Measurements from ENCODE around the gene LRRK1.

LRRK1 gene

DNA sequence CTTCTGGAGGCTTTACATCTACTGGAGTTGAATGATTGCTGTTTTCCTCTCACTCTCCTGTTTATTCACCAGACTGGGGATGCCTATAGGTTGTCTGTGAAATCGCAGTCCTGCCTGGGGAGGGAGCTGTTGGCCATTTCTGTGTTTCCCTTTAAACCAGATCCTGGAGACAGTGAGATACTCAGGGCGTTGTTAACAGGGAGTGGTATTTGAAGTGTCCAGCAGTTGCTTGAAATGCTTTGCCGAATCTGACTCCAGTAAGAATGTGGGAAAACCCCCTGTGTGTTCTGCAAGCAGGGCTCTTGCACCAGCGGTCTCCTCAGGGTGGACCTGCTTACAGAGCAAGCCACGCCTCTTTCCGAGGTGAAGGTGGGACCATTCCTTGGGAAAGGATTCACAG, 4.3 kb upstream of the LRRK1 start:
- Histone ChIP-seq H3K9me3 (replicated peaks in 1 of 2; ENCODE audit: control insufficient read depth in 2 of 2, insufficient read depth in 1 of 2, low read depth in 1 of 2, low read length in 2 of 2) (no peaks in the 10 kb centered on the region), H3K4me2 (ENCODE audit: insufficient read depth, low read length, poor library complexity, severe bottlenecking) (no peak overlapping the region), H2BK5ac (ENCODE audit: low read length) (no peak overlapping the region), H3K27ac (replicated peaks; ENCODE audit: low read length) (no peak overlapping the region), H2BK15ac (ENCODE audit: low read length) (no peak overlapping the region), H4K91ac (ENCODE audit: low read depth, low read length, poor library complexity) (no peak overlapping the region), H3K14ac (ENCODE audit: low read length) (no peak overlapping the region), H3K4ac (ENCODE audit: low read length) (no peak overlapping the region), H3K18ac (ENCODE audit: low read length) (no peak overlapping the region), H2BK12ac (ENCODE audit: low read length) (no peak overlapping the region), H2BK120ac (ENCODE audit: low read depth, low read length) (no peak overlapping the region), H2AK5ac (ENCODE audit: low read depth, low read length) (no peak overlapping the region), H3K36me3 (replicated peaks in 1 of 2; ENCODE audit: control insufficient read depth in 2 of 2, insufficient read depth in 2 of 2, low read length in 2 of 2) (no peaks in the 10 kb centered on the region), H3K79me1 (ENCODE audit: low read depth, low read length) (no peaks in the 10 kb centered on the region), H3K23ac (ENCODE audit: low read depth, low read length, poor library complexity) (no peak overlapping the region), H3K27me3 (ENCODE audit: control insufficient read depth in 3 of 3, insufficient read depth in 3 of 3, low read depth in 1 of 3, low read length in 3 of 3) (peaks cover 13 to 56% (median 30%) of the 10 kb centered on the region in 3 experiments), H3K4me3 (ENCODE audit: low read length in 2 of 2) (no peak overlapping the region), H2AFZ (ENCODE audit: low read length) (no peak overlapping the region), H3K9ac (ENCODE audit: low read depth, low read length, poor library complexity) (no peak overlapping the region), H4K8ac (ENCODE audit: low read depth, low read length) (no peak overlapping the region), H3K4me1 (ENCODE audit: control insufficient read depth in 2 of 2, insufficient read depth in 1 of 2, low read depth in 1 of 2, low read length in 2 of 2) (no peaks in the 10 kb centered on the region)
- WGBS, 2 donors (ENCODE audit: extremely low coverage in 2 of 2, insufficient read length in 2 of 2, insufficient replicate concordance in 1 of 2), result no CpG with 5 or more reads among the region's 6 CpGs
- no peak for DNase-seq (ENCODE audit: low spot score)

DNA sequence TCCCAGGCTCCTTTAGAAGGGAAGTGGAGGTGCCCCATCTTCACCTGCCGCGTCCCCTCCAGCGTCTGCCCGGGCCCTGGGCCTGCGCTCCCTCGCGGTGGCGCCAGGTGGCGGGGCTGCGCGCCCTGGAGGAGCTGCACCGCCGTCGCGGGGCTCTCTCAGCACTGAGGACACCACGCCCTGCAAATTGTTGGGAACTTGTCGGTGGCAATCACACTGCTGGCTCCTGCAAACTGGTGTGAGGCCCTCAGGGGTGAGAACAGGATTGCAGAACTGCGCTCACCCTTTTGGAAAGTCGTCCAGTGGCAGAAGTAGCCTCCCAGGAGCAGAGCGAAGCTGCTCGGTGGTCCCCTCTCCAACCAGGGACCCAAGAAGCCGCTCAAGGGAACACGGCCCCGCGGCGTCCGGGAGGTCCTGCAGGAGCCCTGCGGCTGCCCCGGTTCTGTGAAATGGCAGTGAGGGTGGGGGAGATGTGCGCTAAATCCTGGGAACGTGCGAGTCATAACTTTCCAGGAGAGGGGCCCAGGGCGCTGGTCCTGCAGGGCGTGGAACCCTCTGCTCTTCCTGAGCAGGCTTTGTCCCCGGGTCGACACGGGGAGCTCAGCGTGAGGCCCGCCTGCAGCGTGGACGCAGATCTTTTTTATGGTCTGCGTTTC, 995 bp upstream of the LRRK1 start:
- H4K91ac ChIP-seq (ENCODE audit: low read depth, low read length, poor library complexity), result no peak overlapping the region
- no peaks in the 10 kb centered on the region for H3K9me3 ChIP-seq (replicated peaks in 1 of 2; ENCODE audit: control insufficient read depth in 2 of 2, insufficient read depth in 1 of 2, low read depth in 1 of 2, low read length in 2 of 2)
- peak overlapping the region; percentile 5 for H2AFZ ChIP-seq (ENCODE audit: low read length)
- no peak overlapping the region for H3K4ac ChIP-seq (ENCODE audit: low read length)
- no peak overlapping the region for H3K18ac ChIP-seq (ENCODE audit: low read length)
- no CpG with 5 or more reads among the region's 42 CpGs for WGBS, 2 donors (ENCODE audit: extremely low coverage in 2 of 2, insufficient read length in 2 of 2, insufficient replicate concordance in 1 of 2)
- peak overlapping the region; percentile 86 for H3K4me2 ChIP-seq (ENCODE audit: insufficient read depth, low read length, poor library complexity, severe bottlenecking)
- no peak overlapping the region for H3K14ac ChIP-seq (ENCODE audit: low read length)
- H2BK15ac ChIP-seq (ENCODE audit: low read length), result no peak overlapping the region
- H2AK5ac ChIP-seq (ENCODE audit: low read depth, low read length), result no peak overlapping the region
- H3K36me3 ChIP-seq (replicated peaks in 1 of 2; ENCODE audit: control insufficient read depth in 2 of 2, insufficient read depth in 2 of 2, low read length in 2 of 2), result no peaks in the 10 kb centered on the region
- no peak overlapping the region for H3K4me3 ChIP-seq (ENCODE audit: low read length in 2 of 2)
- no peak overlapping the region for H2BK12ac ChIP-seq (ENCODE audit: low read length)
- H3K27ac ChIP-seq (replicated peaks; ENCODE audit: low read length), result no peak overlapping the region
- H3K4me1 ChIP-seq (ENCODE audit: control insufficient read depth in 2 of 2, insufficient read depth in 1 of 2, low read depth in 1 of 2, low read length in 2 of 2), result no peaks in the 10 kb centered on the region
- peaks cover 16 to 89% (median 53%) of the 10 kb centered on the region in 3 experiments for H3K27me3 ChIP-seq (ENCODE audit: control insufficient read depth in 3 of 3, insufficient read depth in 3 of 3, low read depth in 1 of 3, low read length in 3 of 3)
- H4K8ac ChIP-seq (ENCODE audit: low read depth, low read length), result no peak overlapping the region
- no peak overlapping the region for H2BK120ac ChIP-seq (ENCODE audit: low read depth, low read length)
- H3K23ac ChIP-seq (ENCODE audit: low read depth, low read length, poor library complexity), result no peak overlapping the region
- no peak overlapping the region for H3K9ac ChIP-seq (ENCODE audit: low read depth, low read length, poor library complexity)
- H2BK5ac ChIP-seq (ENCODE audit: low read length), result no peak overlapping the region
- peak; percentile 59 for DNase-seq (ENCODE audit: low spot score)
- H3K79me1 ChIP-seq (ENCODE audit: low read depth, low read length), result no peaks in the 10 kb centered on the region

DNA sequence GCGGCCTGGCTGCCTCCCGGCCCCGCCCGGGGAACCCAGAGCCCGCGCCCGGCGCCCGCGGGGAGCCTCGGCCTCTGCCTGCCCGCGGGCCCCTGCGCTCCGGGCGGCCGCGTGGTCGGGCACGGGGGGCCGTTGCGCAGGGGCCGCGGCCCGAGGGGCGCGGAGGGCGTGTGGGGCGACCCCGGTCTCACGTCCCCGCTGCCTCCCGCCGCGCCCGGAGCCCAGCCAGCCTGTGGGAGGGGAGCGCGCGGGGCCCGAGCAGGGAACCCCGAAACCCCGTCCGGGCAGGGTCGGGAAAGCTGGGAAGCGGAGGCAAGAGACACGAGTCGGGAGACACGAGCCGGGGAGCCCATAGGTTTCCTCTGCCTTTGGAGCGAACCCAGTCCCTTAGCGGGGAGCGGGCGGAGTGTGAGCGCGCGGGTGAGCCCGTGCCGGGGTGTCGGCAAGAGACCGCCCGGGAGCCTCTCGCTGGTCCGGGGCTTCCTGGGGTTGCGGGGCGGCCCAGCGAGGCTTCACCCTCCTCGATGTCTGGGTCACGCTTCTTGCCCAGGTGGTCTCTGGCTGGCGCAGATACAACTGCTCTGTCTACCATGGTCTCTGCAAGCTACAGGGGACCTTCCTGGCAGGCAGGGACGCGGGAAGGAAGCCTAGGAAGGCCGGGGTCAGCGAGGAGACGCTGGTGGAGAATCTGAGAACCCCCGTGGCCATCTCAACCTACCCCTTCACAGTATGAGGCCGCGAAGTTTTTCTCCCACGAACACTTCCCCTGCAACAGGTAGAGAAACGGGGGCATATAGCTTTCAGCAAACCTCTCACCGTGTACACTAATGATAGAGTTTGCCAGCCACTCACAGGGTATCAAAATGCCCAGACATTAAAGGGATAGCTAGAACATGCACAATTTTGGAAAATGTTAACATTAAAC, 586 bp downstream of the LRRK1 start:
- no peaks in the 10 kb centered on the region for H3K4me1 ChIP-seq (ENCODE audit: control insufficient read depth in 2 of 2, insufficient read depth in 1 of 2, low read depth in 1 of 2, low read length in 2 of 2)
- no peak overlapping the region for H2BK120ac ChIP-seq (ENCODE audit: low read depth, low read length)
- no peak overlapping the region for H2BK5ac ChIP-seq (ENCODE audit: low read length)
- H3K14ac ChIP-seq (ENCODE audit: low read length), result no peak overlapping the region
- no peaks in the 10 kb centered on the region for H3K9me3 ChIP-seq (replicated peaks in 1 of 2; ENCODE audit: control insufficient read depth in 2 of 2, insufficient read depth in 1 of 2, low read depth in 1 of 2, low read length in 2 of 2)
- H3K9ac ChIP-seq (ENCODE audit: low read depth, low read length, poor library complexity), result peak overlapping the region; percentile 65
- H3K36me3 ChIP-seq (replicated peaks in 1 of 2; ENCODE audit: control insufficient read depth in 2 of 2, insufficient read depth in 2 of 2, low read length in 2 of 2), result no peaks in the 10 kb centered on the region
- H3K23ac ChIP-seq (ENCODE audit: low read depth, low read length, poor library complexity), result peak overlapping the region; percentile 61
- H2BK15ac ChIP-seq (ENCODE audit: low read length), result no peak overlapping the region
- no peak overlapping the region for H3K4ac ChIP-seq (ENCODE audit: low read length)
- H2BK12ac ChIP-seq (ENCODE audit: low read length), result no peak overlapping the region
- no peak overlapping the region for H3K27ac ChIP-seq (replicated peaks; ENCODE audit: low read length)
- peak overlapping the region in 1 of 2 donors; percentile 77 for H3K4me3 ChIP-seq (ENCODE audit: low read length in 2 of 2)
- no CpG with 5 or more reads among the region's 80 CpGs for whole genome bisulfite sequencing, 2 donors (ENCODE audit: extremely low coverage in 2 of 2, insufficient read length in 2 of 2, insufficient replicate concordance in 1 of 2)
- H3K27me3 ChIP-seq (ENCODE audit: control insufficient read depth in 3 of 3, insufficient read depth in 3 of 3, low read depth in 1 of 3, low read length in 3 of 3), result peaks cover 16 to 93% (median 53%) of the 10 kb centered on the region in 3 experiments
- no peak overlapping the region for H3K18ac ChIP-seq (ENCODE audit: low read length)
- no peaks in the 10 kb centered on the region for H3K79me1 ChIP-seq (ENCODE audit: low read depth, low read length)
- H4K8ac ChIP-seq (ENCODE audit: low read depth, low read length), result no peak overlapping the region
- H3K4me2 ChIP-seq (ENCODE audit: insufficient read depth, low read length, poor library complexity, severe bottlenecking), result peak overlapping the region; percentile 86
- no peak overlapping the region for H4K91ac ChIP-seq (ENCODE audit: low read depth, low read length, poor library complexity)
- no peak overlapping the region for H2AK5ac ChIP-seq (ENCODE audit: low read depth, low read length)
- no peak for DNase-seq (ENCODE audit: low spot score)
- peak overlapping the region; percentile 47 for H2AFZ ChIP-seq (ENCODE audit: low read length)

DNA sequence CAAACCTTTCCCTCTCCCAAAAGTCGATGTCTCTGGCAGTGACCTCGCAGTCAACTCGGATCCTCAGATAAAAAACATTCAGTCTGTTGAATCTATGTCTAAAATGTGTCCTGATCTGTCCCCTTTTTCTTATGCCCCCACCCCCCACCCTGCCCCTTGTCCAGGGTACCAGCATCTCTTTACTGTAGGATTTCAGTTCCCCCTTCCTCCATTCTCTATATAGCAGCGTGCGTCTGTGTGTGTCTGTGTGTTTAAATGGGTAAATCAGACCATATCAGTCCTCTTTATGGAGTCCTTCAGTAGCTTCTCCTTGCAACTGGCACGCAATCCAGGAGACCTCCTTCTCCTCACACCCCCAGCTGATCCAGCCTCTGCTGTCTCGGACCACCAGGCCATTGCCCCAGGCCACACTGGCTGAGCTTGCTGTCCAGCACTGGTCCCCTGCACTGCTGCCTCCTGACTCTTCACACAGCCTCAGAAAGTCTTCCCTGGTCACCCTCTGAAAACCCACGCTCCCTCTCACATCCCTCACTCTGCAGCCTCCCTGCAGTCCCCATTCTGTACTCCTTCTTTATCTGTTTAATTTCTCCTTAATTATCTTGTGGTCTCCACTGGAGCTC, 1.5 kb downstream of the LRRK1 start:
- Histone ChIP-seq H3K14ac (ENCODE audit: low read length) (no peak overlapping the region), H3K9ac (ENCODE audit: low read depth, low read length, poor library complexity) (no peak overlapping the region), H3K36me3 (replicated peaks in 1 of 2; ENCODE audit: control insufficient read depth in 2 of 2, insufficient read depth in 2 of 2, low read length in 2 of 2) (no peaks in the 10 kb centered on the region), H2BK12ac (ENCODE audit: low read length) (no peak overlapping the region), H2AFZ (ENCODE audit: low read length) (no peak overlapping the region), H3K18ac (ENCODE audit: low read length) (no peak overlapping the region), H2AK5ac (ENCODE audit: low read depth, low read length) (no peak overlapping the region), H2BK15ac (ENCODE audit: low read length) (no peak overlapping the region), H3K79me1 (ENCODE audit: low read depth, low read length) (no peaks in the 10 kb centered on the region), H3K27me3 (ENCODE audit: control insufficient read depth in 3 of 3, insufficient read depth in 3 of 3, low read depth in 1 of 3, low read length in 3 of 3) (peaks cover 16 to 86% (median 53%) of the 10 kb centered on the region in 3 experiments), H4K91ac (ENCODE audit: low read depth, low read length, poor library complexity) (no peak overlapping the region), H3K4me3 (ENCODE audit: low read length in 2 of 2) (peak overlapping the region in 1 of 2 donors; percentile 51), H2BK120ac (ENCODE audit: low read depth, low read length) (no peak overlapping the region), H4K8ac (ENCODE audit: low read depth, low read length) (no peak overlapping the region), H3K23ac (ENCODE audit: low read depth, low read length, poor library complexity) (no peak overlapping the region), H3K4me2 (ENCODE audit: insufficient read depth, low read length, poor library complexity, severe bottlenecking) (no peak overlapping the region), H2BK5ac (ENCODE audit: low read length) (no peak overlapping the region), H3K27ac (replicated peaks; ENCODE audit: low read length) (no peak overlapping the region), H3K4ac (ENCODE audit: low read length) (no peak overlapping the region), H3K4me1 (ENCODE audit: control insufficient read depth in 2 of 2, insufficient read depth in 1 of 2, low read depth in 1 of 2, low read length in 2 of 2) (no peaks in the 10 kb centered on the region), H3K9me3 (replicated peaks in 1 of 2; ENCODE audit: control insufficient read depth in 2 of 2, insufficient read depth in 1 of 2, low read depth in 1 of 2, low read length in 2 of 2) (no peaks in the 10 kb centered on the region)
- no peak for DNase-seq (ENCODE audit: low spot score)
- no CpG with 5 or more reads among the region's 8 CpGs for WGBS, 2 donors (ENCODE audit: extremely low coverage in 2 of 2, insufficient read length in 2 of 2, insufficient replicate concordance in 1 of 2)

Measured in neuronal stem cell (in vitro differentiated cells).